ENCODE results near the gene SIGLEC14.
"Not testable (repeated sequence)": the region's sequence is repeated elsewhere in the genome, so short reads cannot be mapped to it uniquely, and the experiment has no call there.

The SIGLEC14 gene

GRCh38 chr19:51688671-51689571 lies 42.3 kb upstream of the SIGLEC14 start:
- peaks cover 22% of the 10 kb centered on the region for H3K27me3 ChIP-seq (ENCODE audit: control insufficient read depth, insufficient read depth, low read length)
- no peaks in the 10 kb centered on the region for H3K36me3 ChIP-seq (ENCODE audit: control insufficient read depth, insufficient read depth, low read length)
- no peak overlapping the region for H3K4me3 ChIP-seq (ENCODE audit: low read length)
- H3K4me1 ChIP-seq (ENCODE audit: control insufficient read depth, insufficient read depth, low read length) = peaks cover 15% of the 10 kb centered on the region
- H3K9ac ChIP-seq (ENCODE audit: low read length) = peak overlapping the region; percentile 66
- no peaks in the 10 kb centered on the region for H3K9me3 ChIP-seq (ENCODE audit: control insufficient read depth, low read length)

- Histone ChIP-seq H3K9me3 (ENCODE audit: control insufficient read depth, low read length) (no peaks in the 10 kb centered on the region), H3K4me3 (ENCODE audit: low read length) (no peak overlapping the region), H3K4me1 (ENCODE audit: control insufficient read depth, insufficient read depth, low read length) (peaks cover 15% of the 10 kb centered on the region), H3K36me3 (ENCODE audit: control insufficient read depth, insufficient read depth, low read length) (no peaks in the 10 kb centered on the region), H3K27me3 (ENCODE audit: control insufficient read depth, insufficient read depth, low read length) (peaks cover 22% of the 10 kb centered on the region), H3K9ac (ENCODE audit: low read length) (peak overlapping the region; percentile 66)
Measured at GRCh38 chr19:51687791-51688670, 41.4 kb upstream of the SIGLEC14 start.

- Histone ChIP-seq H3K36me3 (ENCODE audit: control insufficient read depth, insufficient read depth, low read length) (no peaks in the 10 kb centered on the region), H3K4me3 (ENCODE audit: low read length) (no peak overlapping the region), H3K9me3 (ENCODE audit: control insufficient read depth, low read length) (no peaks in the 10 kb centered on the region), H3K4me1 (ENCODE audit: control insufficient read depth, insufficient read depth, low read length) (peaks cover 15% of the 10 kb centered on the region), H3K9ac (ENCODE audit: low read length) (no peak overlapping the region), H3K27me3 (ENCODE audit: control insufficient read depth, insufficient read depth, low read length) (peaks cover 22% of the 10 kb centered on the region)
Measured at GRCh38 chr19:51686171-51686570, 39.5 kb upstream of the SIGLEC14 start.

GRCh38 chr19:51681286-51681941 lies 34.8 kb upstream of the SIGLEC14 start:
- Histone ChIP-seq H3K9ac (ENCODE audit: low read length) (no peak overlapping the region), H3K4me3 (ENCODE audit: low read length) (no peak overlapping the region), H3K4me1 (ENCODE audit: control insufficient read depth, insufficient read depth, low read length) (no peaks in the 10 kb centered on the region), H3K27me3 (ENCODE audit: control insufficient read depth, insufficient read depth, low read length) (peaks cover 4% of the 10 kb centered on the region), H3K9me3 (ENCODE audit: control insufficient read depth, low read length) (no peaks in the 10 kb centered on the region), H3K36me3 (ENCODE audit: control insufficient read depth, insufficient read depth, low read length) (no peaks in the 10 kb centered on the region)

- no peak overlapping the region for H3K9ac ChIP-seq (ENCODE audit: low read length)
- H3K4me3 ChIP-seq (ENCODE audit: low read length) = no peak overlapping the region
- H3K27me3 ChIP-seq (ENCODE audit: control insufficient read depth, insufficient read depth, low read length) = peaks cover 4% of the 10 kb centered on the region
- no peaks in the 10 kb centered on the region for H3K4me1 ChIP-seq (ENCODE audit: control insufficient read depth, insufficient read depth, low read length)
- no peaks in the 10 kb centered on the region for H3K36me3 ChIP-seq (ENCODE audit: control insufficient read depth, insufficient read depth, low read length)
- H3K9me3 ChIP-seq (ENCODE audit: control insufficient read depth, low read length) = no peaks in the 10 kb centered on the region
Measured at GRCh38 chr19:51680474-51680873, 33.8 kb upstream of the SIGLEC14 start.

GRCh38 chr19:51676566-51677083 lies 30.0 kb upstream of the SIGLEC14 start:
- Histone ChIP-seq H3K4me1 (ENCODE audit: control insufficient read depth, insufficient read depth, low read length) (no peaks in the 10 kb centered on the region), H3K4me3 (ENCODE audit: low read length) (no peak overlapping the region)

GRCh38 chr19:51675911-51676565 lies 29.4 kb upstream of the SIGLEC14 start:
- H3K4me1 ChIP-seq (ENCODE audit: control insufficient read depth, insufficient read depth, low read length); H3K9ac ChIP-seq (ENCODE audit: low read length); H3K36me3 ChIP-seq (ENCODE audit: control insufficient read depth, insufficient read depth, low read length); H3K4me3 ChIP-seq (ENCODE audit: low read length); H3K27me3 ChIP-seq (ENCODE audit: control insufficient read depth, insufficient read depth, low read length); H3K9me3 ChIP-seq (ENCODE audit: control insufficient read depth, low read length): not testable (repeated sequence)

More at GRCh38 chr19:51676566-51677083, 30.0 kb upstream of the SIGLEC14 start:
- no peaks in the 10 kb centered on the region for H3K9me3 ChIP-seq (ENCODE audit: control insufficient read depth, low read length)
- no peak overlapping the region for H3K9ac ChIP-seq (ENCODE audit: low read length)
- no peaks in the 10 kb centered on the region for H3K36me3 ChIP-seq (ENCODE audit: control insufficient read depth, insufficient read depth, low read length)
- H3K27me3 ChIP-seq (ENCODE audit: control insufficient read depth, insufficient read depth, low read length) = peaks cover 4% of the 10 kb centered on the region

GRCh38 chr19:51668216-51668615 lies 21.6 kb upstream of the SIGLEC14 start:
- Histone ChIP-seq H3K27me3 (ENCODE audit: control insufficient read depth, insufficient read depth, low read length) (peaks cover 5% of the 10 kb centered on the region), H3K9me3 (ENCODE audit: control insufficient read depth, low read length) (no peaks in the 10 kb centered on the region), H3K4me1 (ENCODE audit: control insufficient read depth, insufficient read depth, low read length) (no peaks in the 10 kb centered on the region), H3K9ac (ENCODE audit: low read length) (no peak overlapping the region), H3K36me3 (ENCODE audit: control insufficient read depth, insufficient read depth, low read length) (no peaks in the 10 kb centered on the region), H3K4me3 (ENCODE audit: low read length) (no peak overlapping the region)

- no peak overlapping the region for H3K4me3 ChIP-seq (ENCODE audit: low read length)
- H3K4me1 ChIP-seq (ENCODE audit: control insufficient read depth, insufficient read depth, low read length) = no peaks in the 10 kb centered on the region
- H3K9me3 ChIP-seq (ENCODE audit: control insufficient read depth, low read length) = no peaks in the 10 kb centered on the region
- H3K36me3 ChIP-seq (ENCODE audit: control insufficient read depth, insufficient read depth, low read length) = no peaks in the 10 kb centered on the region
- peaks cover 5% of the 10 kb centered on the region for H3K27me3 ChIP-seq (ENCODE audit: control insufficient read depth, insufficient read depth, low read length)
- H3K9ac ChIP-seq (ENCODE audit: low read length) = no peak overlapping the region
Measured at GRCh38 chr19:51664997-51665396, 18.4 kb upstream of the SIGLEC14 start.

- Histone ChIP-seq H3K4me3 (ENCODE audit: low read length) (no peak overlapping the region), H3K4me1 (ENCODE audit: control insufficient read depth, insufficient read depth, low read length) (no peaks in the 10 kb centered on the region), H3K9ac (ENCODE audit: low read length) (no peak overlapping the region), H3K27me3 (ENCODE audit: control insufficient read depth, insufficient read depth, low read length) (peaks cover 5% of the 10 kb centered on the region), H3K9me3 (ENCODE audit: control insufficient read depth, low read length) (no peaks in the 10 kb centered on the region), H3K36me3 (ENCODE audit: control insufficient read depth, insufficient read depth, low read length) (no peaks in the 10 kb centered on the region)
Measured at GRCh38 chr19:51664131-51664530, 17.5 kb upstream of the SIGLEC14 start.

- Histone ChIP-seq H3K4me1 (ENCODE audit: control insufficient read depth, insufficient read depth, low read length) (no peaks in the 10 kb centered on the region), H3K36me3 (ENCODE audit: control insufficient read depth, insufficient read depth, low read length) (no peaks in the 10 kb centered on the region), H3K9ac (ENCODE audit: low read length) (no peak overlapping the region), H3K27me3 (ENCODE audit: control insufficient read depth, insufficient read depth, low read length) (peaks cover 5% of the 10 kb centered on the region), H3K4me3 (ENCODE audit: low read length) (no peak overlapping the region), H3K9me3 (ENCODE audit: control insufficient read depth, low read length) (no peaks in the 10 kb centered on the region)
Measured at GRCh38 chr19:51663650-51664049, 17.0 kb upstream of the SIGLEC14 start.

All from mucosa of stomach (tissue), 1 donor.